ENCODE results near the gene APPL2. TPM values are rescaled to one million over a fixed set of nuclear protein-coding genes. Genes with fewer than 3 reads are reported as not detected.

Gene APPL2
- total RNA-seq, 2 experiments from 2014 or later = 19.0 to 20.4 TPM

DNA sequence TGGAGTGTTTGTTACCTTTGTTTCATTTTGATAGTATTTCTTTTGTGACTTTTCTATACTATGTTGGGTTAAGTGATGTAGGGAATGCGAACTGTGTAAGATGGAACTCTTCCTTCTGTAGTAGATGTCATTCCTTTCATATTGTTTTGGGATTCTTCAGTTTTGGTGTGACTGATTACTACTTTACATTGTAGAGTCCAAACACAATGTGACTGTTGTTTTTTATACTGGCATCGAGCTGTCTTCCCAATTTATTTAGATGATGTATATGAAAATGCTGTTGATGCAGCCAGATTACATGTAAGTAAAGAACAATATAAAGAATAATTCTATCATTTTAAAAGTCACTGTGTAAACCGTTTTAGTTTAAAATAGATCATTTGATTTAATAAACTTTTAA lies 93.7 kb downstream of the APPL2 start:
- DNase-seq (no peak), ATAC-seq (no peak)
- CTCF ChIA-PET = interaction anchor here (1.0 kb wide), 1 partner anchor 9 kb away, joined by 3 read pairs; no protein-coding TSS in a partner anchor
- Mint-ChIP-seq H3K4me3 (no peak overlapping the region), H3K4me1 (ENCODE audit: low read depth) (no peaks in the 10 kb centered on the region), H3K36me3 (ENCODE audit: low read depth) (peaks cover 55% of the 10 kb centered on the region), H3K9me3 (ENCODE audit: insufficient read depth) (no peaks in the 10 kb centered on the region), H3K27me3 (ENCODE audit: low read depth) (no peaks in the 10 kb centered on the region), H3K27ac (no peak overlapping the region)
- POLR2A ChIA-PET = interaction anchor here (0.6 kb wide), 1 partner anchor 1106 kb away, joined by 3 read pairs; no protein-coding TSS in a partner anchor

- ChIA-PET CTCF (no interaction called here), POLR2A (interaction anchor here (0.6 kb wide), 1 partner anchor 1107 kb away, joined by 3 read pairs; no protein-coding TSS in a partner anchor)
- ATAC-seq (no peak), DNase-seq (no peak)
- H3K4me3 Mint-ChIP-seq = no peak overlapping the region
- H3K9me3 Mint-ChIP-seq (ENCODE audit: insufficient read depth) = no peaks in the 10 kb centered on the region
- H3K27me3 Mint-ChIP-seq (ENCODE audit: low read depth) = no peaks in the 10 kb centered on the region
- H3K36me3 Mint-ChIP-seq (ENCODE audit: low read depth) = peaks cover 54% of the 10 kb centered on the region
- H3K4me1 Mint-ChIP-seq (ENCODE audit: low read depth) = no peaks in the 10 kb centered on the region
- no peak overlapping the region for H3K27ac Mint-ChIP-seq
Observed at GRCh38 chr12:105141320-105141922, 94.6 kb downstream of the APPL2 start.

- Mint-ChIP-seq H3K4me3 (no peak overlapping the region), H3K9me3 (ENCODE audit: insufficient read depth) (no peaks in the 10 kb centered on the region), H3K4me1 (ENCODE audit: low read depth) (peaks cover 2% of the 10 kb centered on the region), H3K36me3 (ENCODE audit: low read depth) (peaks cover 61% of the 10 kb centered on the region), H3K27me3 (ENCODE audit: low read depth) (no peaks in the 10 kb centered on the region), H3K27ac (no peak overlapping the region)
- ATAC-seq (no peak), DNase-seq (no peak)
- CTCF ChIA-PET = no interaction called here
- POLR2A ChIA-PET = no interaction called here
Observed at GRCh38 chr12:105138248-105138647, 97.7 kb downstream of the APPL2 start.

Other genes starting within 250 kb of the APPL2 start
- gene NOPCHAP1, start 249.9 kb downstream of the APPL2 start, total RNA-seq = 10 to 100 TPM; 15.2 to 16.5 TPM
- under 1 TPM; 0.18 to 0.21 TPM for gene ALDH1L2, start 151.7 kb downstream of the APPL2 start, total RNA-seq
- gene WASHC4, start 128.4 kb downstream of the APPL2 start, total RNA-seq = 10 to 100 TPM; 39.2 to 42.8 TPM
- gene C12orf75, start 94.5 kb upstream of the APPL2 start, total RNA-seq = 100 to 1,000 TPM; 301 to 311 TPM